ENCODE results near the gene WWOX.
"Not testable (repeated sequence)": the region's sequence is repeated elsewhere in the genome, so short reads cannot be mapped to it uniquely, and the experiment has no call there.

Gene WWOX

DNA sequence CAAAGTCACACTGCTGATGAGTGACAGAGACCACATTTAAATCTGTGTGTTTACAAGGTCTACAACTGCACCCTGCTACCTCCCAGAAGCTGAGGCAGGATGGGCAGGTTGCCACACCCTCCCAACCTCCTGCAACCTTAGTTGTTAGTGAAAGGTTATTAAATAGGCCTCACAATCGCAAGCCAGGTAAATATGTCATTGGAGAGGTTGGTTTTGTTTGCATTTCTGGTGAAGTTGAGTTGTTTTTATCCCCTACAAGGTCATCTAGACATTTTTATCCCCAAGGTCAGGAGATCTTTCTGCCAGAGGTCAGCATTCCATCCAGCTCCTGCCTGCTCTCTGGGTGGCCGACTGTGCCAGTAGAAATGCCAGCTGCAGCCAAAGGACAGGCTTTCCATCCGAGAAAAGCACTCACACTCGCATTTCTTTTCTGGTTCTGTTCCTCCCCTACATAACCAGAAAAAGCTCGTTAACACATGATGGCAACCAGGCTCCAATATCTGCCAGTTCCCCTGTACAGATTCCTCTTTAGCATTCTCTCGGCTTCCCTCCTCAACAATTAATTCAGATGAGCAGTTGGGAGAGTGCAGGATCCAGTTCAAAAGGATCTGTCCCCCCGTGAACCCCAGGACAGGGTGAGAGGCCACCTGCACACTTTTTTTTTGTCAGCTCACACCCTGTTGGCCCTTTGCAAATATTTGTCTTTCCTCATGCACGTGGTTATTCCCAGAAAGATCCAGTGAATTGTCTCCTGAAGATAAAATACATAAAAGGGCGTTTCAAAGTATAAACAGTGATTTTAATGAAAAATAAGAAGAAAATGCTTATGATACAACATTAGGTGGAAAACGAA lies 938.3 kb downstream of the WWOX start:
- no peak for DNase-seq (ENCODE audit: low spot score)

DNA sequence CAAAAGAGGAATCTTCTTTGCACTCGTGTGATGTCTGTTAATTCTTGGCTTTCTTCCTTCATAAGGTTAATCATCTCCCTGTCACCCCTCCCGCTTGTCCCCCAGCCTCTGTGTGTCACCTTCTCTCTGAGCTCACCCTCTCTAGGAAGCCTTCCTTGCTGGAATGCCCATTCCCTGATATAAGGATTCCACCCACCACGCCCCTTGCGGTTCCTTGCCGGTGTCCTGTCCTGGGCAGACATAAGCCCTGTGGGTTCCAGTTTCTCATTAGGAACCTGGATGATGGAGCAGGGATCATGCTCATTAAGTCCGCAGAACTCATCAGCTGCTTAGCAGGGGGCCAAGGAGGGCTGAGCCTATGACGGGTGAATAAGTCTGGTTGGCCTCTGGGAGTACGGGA lies 941.8 kb downstream of the WWOX start:
- no peak for DNase-seq (ENCODE audit: low spot score)

DNA sequence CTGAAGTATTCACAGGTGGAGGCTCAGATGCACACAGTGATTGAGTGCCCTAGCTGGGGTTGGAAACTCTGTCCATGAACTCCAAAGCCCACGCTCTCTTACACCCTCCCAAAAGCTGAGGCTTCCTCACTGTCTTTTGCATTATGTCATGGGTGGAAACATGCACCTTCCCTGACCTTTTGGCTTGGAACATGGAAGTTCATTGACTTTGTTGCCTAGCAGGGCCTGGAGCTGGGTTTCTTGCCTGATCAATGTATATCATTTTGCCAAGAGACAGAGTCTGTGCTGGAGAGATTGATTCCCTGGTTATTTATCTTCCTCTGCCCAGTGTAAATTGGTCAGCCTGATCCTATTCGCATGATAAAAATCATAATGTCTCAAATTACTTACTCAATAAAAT lies 942.7 kb downstream of the WWOX start:
- DNase-seq (ENCODE audit: low spot score) = no peak

DNA sequence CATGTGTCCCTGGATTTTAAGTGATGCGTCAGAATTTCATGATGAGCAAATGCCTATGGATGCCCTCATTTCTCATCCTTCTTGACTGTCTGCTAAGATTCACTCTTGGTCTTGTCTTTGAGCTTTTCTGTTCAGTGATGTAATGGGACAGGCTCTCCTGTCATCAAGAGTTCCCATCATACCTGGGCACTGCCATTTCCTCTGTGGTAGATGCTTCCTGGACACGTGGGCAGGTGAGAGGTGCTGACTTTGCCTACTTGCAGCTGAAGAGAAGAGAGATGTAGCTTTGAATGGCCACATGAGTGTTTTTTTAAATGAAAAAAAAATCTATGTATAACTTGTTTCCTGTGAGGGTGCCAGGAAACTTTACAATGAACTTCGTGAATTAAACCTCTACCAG lies 943.4 kb downstream of the WWOX start:
- DNase-seq (ENCODE audit: low spot score) = no peak

DNA sequence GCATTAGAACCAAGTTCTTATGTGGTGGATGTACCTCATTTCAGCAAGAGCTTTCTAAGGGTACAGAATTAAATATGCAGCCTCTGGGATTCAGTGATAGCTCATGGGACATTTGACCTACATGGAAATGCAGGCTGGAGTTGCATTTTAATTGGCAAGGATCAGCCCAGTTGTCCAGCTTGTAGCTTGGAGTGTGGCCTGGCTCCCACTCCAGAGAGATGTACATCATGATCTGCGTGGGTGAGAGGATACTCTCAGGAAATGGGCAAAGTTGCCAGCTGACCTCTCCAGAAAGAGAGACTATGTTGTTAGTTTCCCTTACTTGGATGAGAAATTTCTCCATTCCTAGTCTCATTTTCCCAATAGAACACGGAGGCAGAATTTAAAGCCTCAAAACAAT lies 945.7 kb downstream of the WWOX start:
- DNase-seq (ENCODE audit: low spot score) = no peak

DNA sequence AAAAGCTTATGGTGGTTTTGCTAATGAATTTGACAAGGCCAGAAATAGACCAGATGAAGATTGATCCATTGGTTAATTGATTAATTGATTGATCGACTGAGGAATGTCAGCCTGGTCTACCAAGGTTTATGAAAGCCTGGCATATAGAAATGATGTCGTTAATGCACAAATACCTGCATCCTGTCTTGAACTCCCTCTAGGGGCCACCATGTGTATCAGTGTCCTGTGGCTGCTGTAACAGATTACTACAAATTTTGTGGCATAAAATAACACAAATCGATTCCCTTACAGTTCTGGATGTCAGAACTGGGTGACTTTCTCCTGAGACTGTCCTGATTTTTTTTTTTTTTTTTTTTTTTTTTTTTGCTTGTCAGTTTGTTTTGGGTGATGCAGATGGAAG lies 947.9 kb downstream of the WWOX start:
- no peak for DNase-seq (ENCODE audit: low spot score)

DNA sequence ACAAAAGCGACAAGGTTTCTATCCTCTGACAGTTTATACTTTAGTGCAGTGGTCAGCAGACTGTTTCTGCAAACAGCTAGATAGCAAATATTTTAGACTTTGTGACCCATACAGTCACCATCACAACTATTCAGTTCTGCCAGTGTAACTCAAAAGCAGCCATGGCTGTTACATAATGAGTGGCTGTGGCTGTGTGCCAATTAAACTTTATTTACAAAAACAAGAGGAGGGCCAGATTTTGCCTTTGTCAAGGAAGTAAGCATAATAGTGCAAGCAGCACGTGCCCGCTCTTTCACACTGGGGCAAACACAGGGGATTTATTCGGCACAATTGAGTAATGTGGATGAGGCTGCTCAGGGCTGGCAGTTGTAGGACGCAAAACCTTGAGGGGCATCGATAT lies 949.6 kb downstream of the WWOX start:
- DNase-seq (ENCODE audit: low spot score) = no peak

DNA sequence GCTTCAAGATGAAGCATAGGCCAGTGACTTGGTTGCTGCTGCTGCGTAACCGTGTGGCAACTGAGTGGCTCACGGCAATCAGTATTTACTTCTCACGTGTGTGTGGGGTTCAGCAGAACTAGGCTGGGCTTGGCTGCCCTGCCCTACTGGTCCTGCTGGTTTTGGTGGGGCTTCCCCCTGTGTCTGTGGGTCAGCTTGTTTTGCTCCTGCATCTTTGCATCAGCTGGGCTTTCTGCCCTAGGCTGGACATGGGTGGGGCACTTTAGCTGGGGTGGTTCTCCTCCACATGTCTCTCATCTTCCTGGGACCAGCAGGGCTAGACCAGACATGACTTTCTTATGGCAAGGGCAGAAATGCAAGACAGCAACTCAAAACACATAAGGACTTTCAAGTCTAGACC lies 950.6 kb downstream of the WWOX start:
- DNase-seq (ENCODE audit: low spot score) = no peak

DNA sequence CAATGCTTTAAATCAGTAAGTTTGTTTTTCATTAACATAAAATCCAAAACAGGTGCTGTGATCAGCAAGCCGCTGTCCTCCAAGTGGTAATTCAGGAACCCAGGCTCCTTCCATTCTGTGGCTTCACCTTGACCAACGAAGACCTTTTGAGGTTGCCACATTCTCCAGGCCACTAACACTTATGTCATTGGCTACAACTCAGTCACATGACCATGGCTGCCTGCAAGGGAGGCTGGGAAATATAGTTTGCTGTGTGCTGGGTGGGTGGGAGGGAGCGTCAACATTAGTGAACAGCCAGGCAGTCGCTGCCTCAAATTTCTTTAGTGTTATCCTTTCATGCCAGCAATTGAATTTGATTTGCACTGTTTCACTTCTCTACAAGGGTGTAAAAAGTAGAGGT lies 951.9 kb downstream of the WWOX start:
- no peak for DNase-seq (ENCODE audit: low spot score)

DNA sequence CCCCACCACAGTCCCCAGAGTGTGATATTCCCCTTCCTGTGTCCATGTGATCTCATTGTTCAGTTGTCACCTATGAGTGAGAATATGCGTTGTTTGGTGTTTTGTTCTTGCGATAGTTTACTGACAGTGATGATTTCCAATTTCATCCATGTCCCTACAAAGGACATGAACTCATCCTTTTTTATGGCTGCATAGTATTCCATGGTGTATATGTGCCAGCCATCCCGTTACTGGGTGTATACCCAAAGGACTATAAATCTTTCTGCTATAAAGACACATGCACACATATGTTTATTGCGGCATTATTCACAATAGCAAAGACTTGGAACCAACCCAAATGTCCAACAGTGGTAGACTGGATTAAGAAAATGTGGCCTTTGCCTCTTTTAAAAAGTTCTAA lies 952.7 kb downstream of the WWOX start:
- DNase-seq (ENCODE audit: low spot score) = not testable (repeated sequence)

DNA sequence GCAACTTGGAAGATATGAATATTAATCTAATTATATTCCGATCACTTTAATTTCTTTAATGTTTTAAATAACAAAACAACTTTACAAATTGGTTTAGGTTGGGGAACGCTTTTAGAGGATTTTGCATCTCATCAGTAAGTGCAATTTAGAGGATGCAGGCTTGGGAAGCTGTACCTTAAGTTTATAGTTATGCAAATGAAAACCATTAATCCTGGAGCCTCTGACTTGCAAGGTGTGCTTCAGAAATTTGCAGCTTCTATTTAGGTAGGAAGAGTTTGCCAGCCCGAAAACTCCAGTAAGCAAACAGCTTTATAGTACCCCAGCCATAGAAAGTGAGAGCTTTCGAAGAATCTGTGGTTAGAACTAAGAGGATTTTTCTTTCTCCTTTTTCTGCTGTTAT lies 954.1 kb downstream of the WWOX start:
- no peak for DNase-seq (ENCODE audit: low spot score)

DNA sequence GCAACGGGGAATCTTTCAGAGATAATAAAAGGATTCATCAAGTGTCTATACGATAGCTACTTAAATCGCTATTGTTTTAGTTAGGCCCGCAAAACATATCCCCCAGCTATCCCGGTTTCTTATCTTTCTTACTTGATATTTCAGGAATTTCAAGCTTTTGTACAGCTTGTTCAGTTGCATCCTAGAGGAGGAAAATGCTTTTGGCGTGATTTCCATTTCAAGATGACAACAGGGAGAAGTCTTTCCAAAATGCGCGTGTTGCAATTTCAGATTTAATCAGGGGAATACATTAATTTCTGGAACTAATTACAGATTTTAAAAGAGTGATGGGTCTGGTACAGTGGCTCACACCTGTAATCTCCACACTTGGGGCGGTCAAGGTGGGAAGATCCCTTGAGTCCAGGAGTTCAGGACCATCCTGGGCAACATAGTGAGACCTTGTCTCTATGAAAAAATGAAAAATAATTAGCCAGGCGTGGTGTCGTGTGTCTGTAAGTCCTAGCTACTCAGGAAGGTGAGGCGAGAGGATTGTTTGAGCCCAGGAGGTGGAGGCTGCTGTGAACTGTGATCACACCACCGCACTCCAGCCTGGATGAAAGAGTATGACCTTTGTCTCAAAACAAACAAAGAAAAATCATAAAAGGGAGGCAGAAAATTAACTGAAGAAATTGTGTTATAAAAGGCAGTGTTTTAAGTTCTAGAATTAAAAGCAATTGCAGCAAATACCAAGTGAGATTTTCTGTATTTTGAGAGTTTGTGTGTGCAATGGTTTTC lies 954.9 kb downstream of the WWOX start:
- DNase-seq (ENCODE audit: low spot score) = no peak

DNA sequence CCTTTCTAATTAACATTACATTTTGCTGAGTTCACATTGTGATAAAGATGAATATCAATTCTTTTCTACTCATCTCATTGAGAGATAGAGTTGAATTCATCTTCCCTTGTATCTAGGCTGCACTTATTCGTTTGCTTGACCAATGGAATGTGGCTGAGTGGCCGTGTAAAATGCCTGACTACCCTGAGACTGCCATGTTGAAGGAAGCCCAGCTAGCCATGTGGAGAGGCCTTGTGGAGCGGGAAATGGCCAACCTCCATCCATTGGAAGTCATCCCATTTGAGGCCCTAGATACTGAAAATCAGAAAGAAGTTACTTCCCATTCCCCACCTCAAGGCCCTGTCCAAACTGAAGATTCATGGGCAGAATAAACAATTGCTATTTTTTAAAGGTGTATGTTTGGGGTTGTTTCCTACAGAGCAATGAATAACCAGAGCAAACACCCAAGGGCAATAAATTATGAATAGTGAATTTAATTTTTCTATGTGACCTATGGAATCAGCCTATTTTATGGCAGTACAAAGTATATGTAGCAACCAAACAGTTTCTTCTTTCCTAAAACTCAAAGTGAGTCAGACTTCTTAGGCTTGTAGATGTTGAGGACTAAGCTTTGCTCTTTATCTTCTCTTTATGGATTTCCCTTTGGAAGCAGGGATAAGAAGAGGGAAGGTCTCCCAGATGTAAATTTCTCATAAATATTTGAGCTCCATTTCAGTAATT lies 956.0 kb downstream of the WWOX start:
- no peak for DNase-seq (ENCODE audit: low spot score)

DNA sequence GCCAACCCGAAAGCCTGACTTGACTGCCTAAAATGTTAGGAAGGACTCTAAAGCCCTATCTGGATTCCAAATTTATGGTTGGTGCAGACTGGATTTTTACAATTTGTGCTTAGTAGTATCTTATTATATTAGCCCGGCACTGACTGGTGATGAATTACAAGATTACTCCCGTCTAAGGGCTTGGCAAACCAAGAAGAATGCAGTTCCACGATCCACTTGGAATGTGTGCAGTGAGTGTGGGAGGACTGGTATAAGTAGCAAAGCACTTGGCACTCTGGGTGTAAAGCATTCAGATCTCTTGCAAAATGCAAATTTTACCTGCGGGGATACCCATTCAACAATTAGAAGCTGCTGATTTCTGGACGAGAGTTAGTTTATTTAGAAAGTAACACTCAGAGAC lies 961.7 kb downstream of the WWOX start:
- no peak for DNase-seq (ENCODE audit: low spot score)

DNA sequence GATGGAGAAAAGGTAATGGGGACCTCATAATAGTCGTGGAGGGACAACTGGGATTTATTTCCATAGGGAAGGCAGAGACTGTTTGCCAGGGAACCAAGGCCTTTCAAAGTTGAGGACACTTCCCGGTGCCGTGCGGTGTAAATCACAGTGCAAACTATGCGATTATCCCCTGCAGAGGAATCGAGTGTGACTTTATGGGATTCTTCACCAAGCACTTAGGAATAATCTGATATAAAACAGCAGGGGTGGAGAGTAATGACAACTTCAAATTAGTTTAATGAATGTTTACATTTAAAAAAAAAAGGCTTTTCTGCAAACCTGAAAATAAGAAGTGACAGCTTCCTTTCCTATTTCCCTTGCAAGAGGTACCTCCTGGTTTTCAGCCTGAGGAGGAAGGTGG lies 962.9 kb downstream of the WWOX start:
- DNase-seq (ENCODE audit: low spot score) = no peak

DNA sequence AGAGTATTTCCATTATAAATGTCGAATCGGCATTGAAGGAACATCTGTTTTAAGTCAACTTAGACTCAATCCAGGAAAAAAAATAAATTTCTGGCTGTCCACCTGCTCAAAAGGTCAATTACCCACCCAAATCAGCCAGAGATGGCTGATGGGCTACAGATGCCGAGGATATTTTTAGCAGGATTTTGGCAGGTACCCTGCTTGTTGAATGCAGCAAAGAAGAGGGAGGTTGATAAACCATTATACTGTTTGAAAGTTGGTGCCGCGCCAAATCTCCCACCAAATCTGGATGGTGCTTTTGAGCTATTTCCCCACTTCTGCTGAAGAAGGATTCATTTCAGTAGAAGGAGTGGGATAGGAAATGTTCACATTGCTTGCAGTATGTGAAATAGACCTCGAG lies 963.4 kb downstream of the WWOX start:
- peak; percentile 64 for DNase-seq (ENCODE audit: low spot score)

DNA sequence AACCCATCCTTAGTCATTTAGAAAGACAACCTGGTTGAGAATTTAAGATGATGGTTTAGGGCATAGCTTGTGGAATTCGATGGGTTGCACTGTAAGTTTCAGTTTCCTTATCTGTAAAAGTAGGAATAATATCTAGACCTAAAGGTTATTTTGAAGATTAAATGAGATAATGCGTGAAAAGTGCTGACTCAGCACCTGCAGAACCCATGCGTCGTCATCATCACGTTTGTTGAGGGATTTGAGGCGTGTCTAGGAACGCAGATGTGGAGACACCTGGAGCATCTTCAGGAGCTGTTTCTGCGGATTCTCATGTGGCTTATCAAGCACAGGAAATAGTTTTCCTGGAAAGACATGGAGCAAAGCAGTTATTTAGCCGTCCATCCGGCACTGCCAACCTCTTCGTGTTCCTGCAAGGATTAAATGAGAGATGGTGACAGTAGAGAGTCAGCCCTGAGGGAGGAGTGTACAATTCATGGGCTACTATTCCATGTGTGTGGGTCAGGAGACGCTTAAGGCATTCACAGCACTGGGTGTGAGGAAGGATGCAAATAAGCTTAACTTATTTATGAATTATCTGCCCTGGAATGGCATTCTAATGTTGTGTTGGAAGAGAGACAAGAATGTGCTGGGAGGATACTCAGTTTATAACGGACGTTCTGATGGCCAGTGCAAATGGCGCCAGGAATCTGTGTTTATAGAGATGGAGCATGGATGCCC lies 965.0 kb downstream of the WWOX start:
- peak; percentile 22 for DNase-seq (ENCODE audit: low spot score)

DNA sequence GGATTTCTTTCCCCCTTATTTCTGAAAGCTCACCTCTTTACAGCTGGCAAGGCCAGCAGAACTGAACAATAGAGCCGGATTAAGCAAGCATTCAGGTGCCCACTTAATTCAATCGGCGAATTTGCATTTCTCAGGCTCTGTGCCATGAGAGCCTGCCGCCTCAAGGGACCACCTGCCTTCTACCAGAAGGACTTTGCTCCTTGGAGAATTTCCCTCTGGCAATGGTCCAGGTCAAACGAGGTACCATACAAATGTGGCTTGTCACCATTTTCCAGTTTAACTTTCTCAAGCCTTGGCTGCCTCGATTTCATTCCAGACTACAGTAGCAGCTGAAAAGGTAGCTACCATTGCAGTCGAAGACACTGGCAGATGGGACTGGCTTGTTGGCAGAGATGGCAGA lies 967.1 kb downstream of the WWOX start:
- DNase-seq (ENCODE audit: low spot score) = peak; percentile 22

DNA sequence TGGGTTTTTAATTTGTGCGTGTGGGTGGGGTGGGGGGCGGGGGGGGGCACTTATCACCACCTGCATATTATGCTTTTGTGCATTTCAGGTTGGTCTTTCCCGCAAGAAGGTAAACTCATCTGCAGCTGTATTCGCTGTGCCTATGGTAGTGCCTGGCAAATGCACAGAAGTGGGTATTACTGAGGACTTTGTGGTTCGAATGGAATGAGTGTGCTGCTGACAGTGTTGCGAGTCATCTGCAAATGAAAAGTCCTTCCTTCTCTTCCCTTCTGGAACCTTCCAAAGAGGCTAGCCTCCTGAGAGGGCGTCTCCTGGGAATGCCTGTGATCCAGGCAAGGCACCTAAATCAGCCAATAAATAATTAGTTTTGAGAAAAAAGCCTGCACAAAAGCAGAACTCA lies 968.1 kb downstream of the WWOX start:
- peak; percentile 20 for DNase-seq (ENCODE audit: low spot score)

DNA sequence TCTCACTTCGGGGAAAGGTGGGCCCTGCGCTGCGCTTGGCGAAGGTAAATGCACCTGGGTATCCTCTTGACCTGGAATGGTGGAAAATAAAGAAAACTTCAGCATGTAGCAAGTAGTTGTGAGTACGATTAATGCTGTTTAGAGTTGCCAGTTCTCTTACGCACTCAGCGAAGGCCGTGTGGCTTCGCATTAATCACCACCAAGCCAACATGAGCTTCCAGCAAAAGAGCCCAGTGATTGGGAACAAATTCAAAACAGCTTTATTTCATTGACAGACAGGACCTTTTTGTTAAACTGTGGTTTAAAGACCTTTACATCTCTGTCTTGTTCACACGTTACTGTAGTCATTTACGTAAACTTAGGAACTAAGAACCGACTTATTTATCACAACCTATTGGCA lies 969.7 kb downstream of the WWOX start:
- DNase-seq (ENCODE audit: low spot score) = no peak

DNA sequence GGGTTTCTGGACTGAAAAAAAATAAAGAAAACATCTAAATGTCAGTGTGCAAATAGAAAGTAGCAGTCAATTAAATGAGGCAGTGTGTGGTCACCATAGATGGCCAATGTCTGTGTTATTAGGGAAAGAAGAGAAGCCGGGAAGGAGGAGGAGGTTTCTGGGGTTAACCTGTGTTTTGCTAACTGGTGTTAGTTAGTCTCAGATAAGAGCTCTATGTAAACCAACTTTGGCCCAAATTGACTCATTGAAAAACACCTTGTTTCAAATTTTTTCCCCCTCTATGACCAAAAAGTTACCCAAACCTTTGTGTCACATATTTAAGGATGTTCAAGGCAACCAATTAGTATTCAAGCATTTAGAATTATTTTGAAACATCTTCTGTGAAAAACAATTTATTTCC lies 970.2 kb downstream of the WWOX start:
- DNase-seq (ENCODE audit: low spot score) = no peak

DNA sequence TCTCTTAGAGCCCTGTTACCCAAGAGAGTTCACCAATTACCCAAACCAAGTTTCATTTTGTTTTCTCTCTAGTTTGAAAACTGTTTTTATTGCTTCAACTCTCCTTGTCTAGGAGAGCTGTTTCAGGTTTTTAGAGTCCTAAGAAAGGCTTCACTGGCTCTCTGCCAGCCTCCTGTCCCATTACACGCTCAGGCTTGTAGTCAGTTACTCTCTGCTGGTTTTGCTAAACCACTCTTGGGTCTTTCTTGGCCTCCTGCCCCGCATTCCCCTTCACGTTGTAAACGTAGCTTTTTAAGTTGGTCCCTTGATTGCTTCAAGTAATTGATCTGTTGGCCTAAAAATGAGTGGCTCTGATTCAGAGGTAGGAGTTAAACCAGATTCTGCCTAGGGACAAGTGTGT lies 972.0 kb downstream of the WWOX start:
- peak; percentile 70 for DNase-seq (ENCODE audit: low spot score)
